Natural killer cell treated with Interleukin-12 subunit alpha and Interleukin-12 subunit beta and Interleukin-15 and Interleukin-18, amount 100 ng/mL, for 72 hours (primary cell): ENCODE measurements around the gene UBE2I. TPM values are rescaled to one million over a fixed set of nuclear protein-coding genes. Genes with fewer than 3 reads are reported as not detected.

ENCODE experiments used
- ATAC-seq, 2 donors: fragments of 150-1000 bp; cut with Tn5 transposase in 1 of 2; sonication (Bioruptor Pico), chemical (Tn5 transposase) in 1 of 2; 2 replicates each; pipeline ENCODE4 v1.10.0; 2021
- DNase-seq: peaks from one replicate; pipeline ENCODE4 v3.0.0; 2022; ENCODE audit warnings: low spot score
- H3K27ac Mint-ChIP-seq, 2 donors: 1 replicate in 1 of 2; 2 replicates in 1 of 2; pipeline ENCODE4 v1.8.0; 2022; ENCODE audit warnings: mixed read lengths in 2 of 2, mild to moderate bottlenecking in 1 of 2, moderate library complexity in 1 of 2
- H3K27me3 Mint-ChIP-seq, 2 donors: 1 replicate in 1 of 2; 2 replicates in 1 of 2; pipeline ENCODE4 v1.8.0; 2022; ENCODE audit warnings: mixed read lengths in 2 of 2
- H3K36me3 Mint-ChIP-seq: one replicate; pipeline ENCODE4 v1.8.0; 2022; ENCODE audit warnings: mixed read lengths
- H3K4me1 Mint-ChIP-seq, 2 donors: 1 replicate in 1 of 2; 2 replicates in 1 of 2; pipeline ENCODE4 v1.8.0; 2022; ENCODE audit warnings: low read depth in 2 of 2, mixed read lengths in 2 of 2, mild to moderate bottlenecking in 1 of 2
- H3K4me3 Mint-ChIP-seq: one replicate; pipeline ENCODE4 v1.8.0; 2022; ENCODE audit warnings: mixed read lengths
- H3K9me3 Mint-ChIP-seq: 2 replicates; pipeline ENCODE4 v1.8.0; 2022; ENCODE audit warnings: mixed read lengths
- total RNA-seq, 2 donors: library from RNA; stranded (reverse); gene quantifications; one replicate each; pipeline ENCODE4 v1.2.3, GENCODE V29; 2022

Gene UBE2I
- total RNA-seq, 2 donors from 2014 or later: 202 to 246 TPM

GRCh38 chr16:1374418-1375297 lies 65.2 kb downstream of the UBE2I start:
- ATAC-seq: no peak
- no peak for DNase-seq
- H3K4me3 Mint-ChIP-seq: no peak overlapping the region
- H3K36me3 Mint-ChIP-seq: no peaks in the 10 kb centered on the region
- no peaks in the 10 kb centered on the region for H3K9me3 Mint-ChIP-seq
- H3K27ac Mint-ChIP-seq: no peak overlapping the region
- no peaks in the 10 kb centered on the region for H3K27me3 Mint-ChIP-seq
- H3K4me1 Mint-ChIP-seq: peaks cover 10 to 11% of the 10 kb centered on the region in 2 donors

- Mint-ChIP-seq H3K27me3 (no peaks in the 10 kb centered on the region), H3K4me1 (peaks cover 13 to 15% of the 10 kb centered on the region in 2 donors), H3K4me3 (no peak overlapping the region), H3K27ac (no peak overlapping the region), H3K9me3 (no peaks in the 10 kb centered on the region), H3K36me3 (no peaks in the 10 kb centered on the region)
- ATAC-seq (no peak), DNase-seq (no peak)
Measured at GRCh38 chr16:1375298-1375640, 65.8 kb downstream of the UBE2I start.

GRCh38 chr16:1375741-1376410 lies 66.4 kb downstream of the UBE2I start:
- Mint-ChIP-seq H3K27me3 (no peaks in the 10 kb centered on the region), H3K36me3 (no peaks in the 10 kb centered on the region), H3K27ac (no peak overlapping the region), H3K4me1 (peaks cover 13 to 17% of the 10 kb centered on the region in 2 donors), H3K9me3 (no peaks in the 10 kb centered on the region), H3K4me3 (no peak overlapping the region)
- ATAC-seq: no peak
- DNase-seq: no peak

Other genes with a start within 250 kb of the UBE2I start
- not detected for gene SSTR5, start 236.9 kb upstream of the UBE2I start, total RNA-seq
- gene C1QTNF8, start 213.4 kb upstream of the UBE2I start, total RNA-seq: not detected
- gene CACNA1H, start 156.5 kb upstream of the UBE2I start, total RNA-seq: under 1 TPM; 0.21 to 0.31 TPM
- 1 to 10 TPM in 1 of 2 donors, not detected in 1; 1.3 TPM for gene TPSG1, start 84.4 kb upstream of the UBE2I start, total RNA-seq
- gene TPSB2, start 79.5 kb upstream of the UBE2I start, total RNA-seq: 1 to 10 TPM in 1 of 2 donors, not detected in 1; 1.0 TPM
- 1 to 10 TPM in 1 of 2 donors, not detected in 1; 6.6 TPM for gene TPSAB1, start 68.9 kb upstream of the UBE2I start, total RNA-seq
- gene TPSD1, start 53.6 kb upstream of the UBE2I start, total RNA-seq: not detected
- gene BAIAP3, start 24.0 kb downstream of the UBE2I start, total RNA-seq: under 1 TPM; 0.17 to 0.31 TPM
- 100 to 1,000 TPM in 1 of 2 donors, 10 to 100 TPM in 1; 57.4 to 108 TPM for gene TSR3, start 42.2 kb downstream of the UBE2I start, total RNA-seq
- gene GNPTG, start 42.3 kb downstream of the UBE2I start, total RNA-seq: 10 to 100 TPM; 36.1 to 38.9 TPM
- gene UNKL, start 105.1 kb downstream of the UBE2I start, total RNA-seq: 10 to 100 TPM; 25.4 to 72.1 TPM
- gene UQCC4, start 111.1 kb downstream of the UBE2I start, total RNA-seq: 10 to 100 TPM; 18.4 to 31.1 TPM
- gene PERCC1, start 121.4 kb downstream of the UBE2I start, total RNA-seq: 1 to 10 TPM in 1 of 2 donors, under 1 TPM in 1; 0.98 to 1.2 TPM
- 1 to 10 TPM in 1 of 2 donors, under 1 TPM in 1; 0.38 to 3.6 TPM for gene CCDC154, start 134.9 kb downstream of the UBE2I start, total RNA-seq
- gene CLCN7, start 165.4 kb downstream of the UBE2I start, total RNA-seq: 10 to 100 TPM; 52.2 to 73.5 TPM
- under 1 TPM in 1 of 2 donors, not detected in 1; 0.39 TPM for gene PTX4, start 179.3 kb downstream of the UBE2I start, total RNA-seq
- 100 to 1,000 TPM in 1 of 2 donors, 10 to 100 TPM in 1; 55.5 to 156 TPM for gene TELO2, start 183.7 kb downstream of the UBE2I start, total RNA-seq
- 10 to 100 TPM in 1 of 2 donors, 1 to 10 TPM in 1; 2.8 to 10.7 TPM for gene TMEM204, start 224.0 kb downstream of the UBE2I start, total RNA-seq